SK-N-SH (cell line): ENCODE results near the gene RNF168. TPM values are rescaled to one million over a fixed set of nuclear protein-coding genes. Genes with fewer than 3 reads are reported as not detected.

Experiments used
- CTCF ChIA-PET: fragments of 300-600, 350-600 bp; formaldehyde crosslinking; extraction: SDS; loops from one replicate; lab custom pipeline; 2021; lab: Yijun Ruan, JAX
- POLR2A ChIA-PET: fragments of 350-600 bp; sonication (Branson Sonifier 250); formaldehyde crosslinking; extraction: SDS; loops from one replicate; lab custom pipeline; 2020; ENCODE audit warnings: antibody characterized with exemption, inconsistent platforms; lab: Yijun Ruan, JAX
- DNase-seq: peaks from one replicate; pipeline ENCODE4 v3.0.0; 2012
- H2AFZ ChIP-seq: fragments of 200-600 bp; sonication (generic); 2 replicates; pipeline ENCODE4 v1.8.1; 2016; ENCODE audit warnings: antibody characterized with exemption, mild to moderate bottlenecking, low read depth
- H3F3A ChIP-seq: fragments of 200-600 bp; sonication (generic); replicated peaks from 2 replicates; pipeline ENCODE3; 2016; ENCODE audit warnings: antibody characterized with exemption, mild to moderate bottlenecking; ENCODE audit not compliant: insufficient read depth
- H3K27ac ChIP-seq, 2 experiments: fragments of 200-500 bp in 1 of 2; fragments of 200-600 bp in 1 of 2; sonication (Bioruptor generic) in 1 of 2; sonication (generic), shearing (Covaris generic) in 1 of 2; 2 replicates each; pipeline versions ENCODE4 v1.5.1 to v1.6.1; 2014 to 2016; ENCODE audit warnings: low read depth in 2 of 2, inconsistent platforms in 1 of 2, low read length in 1 of 2, mild to moderate bottlenecking in 1 of 2, mixed read lengths in 1 of 2
- H3K27me3 ChIP-seq: fragments of 200-600 bp; sonication (generic), shearing (Covaris generic); 2 replicates; pipeline ENCODE4 v1.6.1; 2016; ENCODE audit warnings: mixed run types; ENCODE audit not compliant: insufficient read depth
- H3K36me3 ChIP-seq, 2 experiments: fragments of 200-500 bp in 1 of 2; fragments of 200-600 bp in 1 of 2; sonication (Bioruptor generic) in 1 of 2; sonication (generic) in 1 of 2; replicated peaks in 1 of 2; 2 replicates each; pipeline versions ENCODE3 to v1.5.1; 2014 to 2016; ENCODE audit warnings: low read length in 1 of 2, mild to moderate bottlenecking in 1 of 2; ENCODE audit not compliant: insufficient read depth in 2 of 2, control insufficient read depth in 1 of 2
- H3K4me1 ChIP-seq, 2 experiments: fragments of 200-500 bp in 1 of 2; fragments of 200-600 bp in 1 of 2; sonication (Bioruptor generic) in 1 of 2; sonication (generic), shearing (Covaris generic) in 1 of 2; 2 replicates each; pipeline versions ENCODE4 v1.5.1 to v1.6.1; 2014 to 2016; ENCODE audit warnings: low read depth in 1 of 2, low read length in 1 of 2, mixed run types in 1 of 2; ENCODE audit not compliant: insufficient read depth in 2 of 2, control insufficient read depth in 1 of 2
- H3K4me2 ChIP-seq: fragments of 200-600 bp; sonication (generic), shearing (Covaris generic); 2 replicates; pipeline ENCODE4 v1.6.1; 2017; ENCODE audit warnings: mixed run types
- H3K4me3 ChIP-seq, 2 experiments: fragments of 200-500 bp in 1 of 2; fragments of 200-600 bp in 1 of 2; sonication (Bioruptor generic) in 1 of 2; sonication (generic), shearing (Covaris generic) in 1 of 2; 2 replicates each; pipeline versions ENCODE4 v1.5.1 to v1.8.1; 2014 to 2016; ENCODE audit warnings: low read depth in 2 of 2, inconsistent platforms in 1 of 2, low read length in 1 of 2, mild to moderate bottlenecking in 1 of 2, mixed read lengths in 1 of 2, moderate library complexity in 1 of 2
- H3K79me2 ChIP-seq: fragments of 200-600 bp; sonication (generic); 2 replicates; pipeline ENCODE4 v1.8.1; 2017; ENCODE audit warnings: mild to moderate bottlenecking; ENCODE audit not compliant: insufficient read depth
- H3K9ac ChIP-seq: fragments of 200-600 bp; sonication (generic); 2 replicates; pipeline ENCODE4 v1.6.1; 2017; ENCODE audit warnings: mixed run types
- H3K9me2 ChIP-seq: fragments of 200-600 bp; sonication (generic); 2 replicates; pipeline ENCODE4 v1.6.1; 2017; ENCODE audit warnings: mixed run types
- H3K9me3 ChIP-seq: fragments of 200-600 bp; sonication (generic); 2 replicates; pipeline ENCODE4 v1.6.1; 2017; ENCODE audit warnings: mixed run types, mild to moderate bottlenecking, moderate library complexity
- H4K20me1 ChIP-seq: fragments of 200-600 bp; sonication (generic); 2 replicates; pipeline ENCODE4 v1.6.1; 2017; ENCODE audit warnings: mild to moderate bottlenecking, mixed run types; ENCODE audit not compliant: insufficient read depth
- CHD2 ChIP-seq: fragments of 150-350 bp; IDR thresholded peaks from 2 replicates; pipeline ENCODE4 v1.6.1; 2018; ENCODE audit warnings: low read length; ENCODE audit not compliant: partially characterized antibody
- FOSL2 ChIP-seq: IDR thresholded peaks from 2 replicates; pipeline ENCODE4 v1.4.0; 2012; ENCODE audit warnings: low read depth, mild to moderate bottlenecking, moderate library complexity, borderline replicate concordance
- GABPA ChIP-seq: IDR thresholded peaks from 2 replicates; pipeline ENCODE4 v1.4.0; 2012; ENCODE audit warnings: low read depth, mild to moderate bottlenecking
- MXI1 ChIP-seq: IDR thresholded peaks from 2 replicates; pipeline ENCODE4 v1.6.1; 2012; ENCODE audit warnings: mild to moderate bottlenecking, low read depth, low read length, improper control_type of control experiment
- NFIC ChIP-seq: IDR thresholded peaks from 2 replicates; pipeline ENCODE4 v1.4.0; 2012; ENCODE audit warnings: borderline replicate concordance
- POLR2AphosphoS5 ChIP-seq: IDR thresholded peaks from 2 replicates; pipeline ENCODE4 v1.6.1; 2012; ENCODE audit warnings: low read depth, low read length
- RAD21 ChIP-seq: IDR thresholded peaks from 2 replicates; pipeline ENCODE4 v1.6.1; 2012; ENCODE audit warnings: mild to moderate bottlenecking, low read length
- WGBS: methylation state at CpG from one replicate; pipeline ENCODE4 v1.1.6; 2017; ENCODE audit warnings: low lambda C conversion rate; 5-methylcytosine and 5-hydroxymethylcytosine counted together
- polyA plus RNA-seq, 3 experiments: library from polyadenylated mRNA; depleted of rRNA; stranded (reverse); fragments of >200 nt; gene quantifications; 2 replicates each; pipeline ENCODE4 v1.2.3, GENCODE V29; 2012
- TF ChIP-seq, protein P1 (sequence below): fragments of 200-600 bp; sonication (generic); IDR thresholded peaks from 2 replicates; pipeline ENCODE4 v1.6.1; 2017; ENCODE audit warnings: antibody characterized with exemption, mild to moderate bottlenecking, moderate library complexity
- TF ChIP-seq, protein P2 (sequence below): IDR thresholded peaks from 2 replicates; pipeline ENCODE4; 2012
- TF ChIP-seq, protein P3 (sequence below): IDR thresholded peaks from 2 replicates; pipeline ENCODE4 v1.4.0; 2012; ENCODE audit warnings: low read depth
- TF ChIP-seq, protein P4 (sequence below): fragments of 150-350 bp; IDR thresholded peaks from 2 replicates; pipeline ENCODE4 v1.6.1; 2017; ENCODE audit warnings: antibody characterized with exemption, low read length, low read depth, borderline replicate concordance
- TF ChIP-seq, protein P5 (sequence below): IDR thresholded peaks from 2 replicates; pipeline ENCODE4 v1.4.0; 2012; ENCODE audit warnings: low read depth, borderline replicate concordance

The RNF168 gene
- polyA plus RNA-seq, 1 of the 3 experiments (the other 2 are of a cell fraction), result 1.9 TPM

DNA sequence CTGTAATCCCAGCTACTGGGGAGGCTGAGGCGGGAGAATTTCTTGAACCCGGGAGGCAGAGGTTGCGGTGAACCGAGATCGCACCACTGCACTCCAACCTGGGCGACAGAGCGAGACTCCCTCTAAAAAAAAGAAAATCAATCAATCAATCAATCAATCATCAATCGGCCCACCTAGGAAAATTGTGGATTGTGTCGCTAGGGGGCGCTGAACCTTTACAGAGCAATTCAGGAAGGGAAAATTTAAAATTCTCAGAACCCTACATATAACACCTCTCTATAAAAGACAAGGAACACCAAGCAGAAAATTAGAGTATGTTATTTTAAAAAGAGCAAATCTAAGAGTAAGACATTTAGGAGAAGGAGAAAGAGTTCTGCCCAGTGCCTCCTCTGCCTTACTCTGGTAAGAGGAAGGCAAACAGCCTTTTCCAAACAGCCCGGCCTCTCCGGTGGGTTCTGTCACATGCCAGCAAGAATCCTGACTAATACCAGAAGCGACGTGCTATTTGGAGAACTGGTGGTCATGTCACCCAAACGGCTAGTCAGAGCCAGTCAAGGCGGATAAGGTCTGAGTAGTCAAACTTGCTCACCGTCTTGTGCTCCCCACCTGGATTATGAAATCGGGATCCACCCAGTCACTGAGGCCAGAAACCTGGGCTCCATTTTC lies 33.9 kb upstream of the RNF168 start:
- Histone ChIP-seq H3K9me2 (no peaks in the 10 kb centered on the region), H3K36me3 (no peaks in the 10 kb centered on the region), H3K4me3 (no peak overlapping the region; a peak in 1 of 4 replicates), H3K4me1 (no peaks in the 10 kb centered on the region), H3F3A (peaks cover 6% of the 10 kb centered on the region), H4K20me1 (no peaks in the 10 kb centered on the region), H2AFZ (no peak overlapping the region), H3K9me3 (no peaks in the 10 kb centered on the region), H3K27me3 (no peaks in the 10 kb centered on the region), H3K79me2 (no peaks in the 10 kb centered on the region), H3K27ac (no peak overlapping the region), H3K4me2 (no peak overlapping the region), H3K9ac (no peak overlapping the region)
- CTCF ChIA-PET, result interaction anchor here (0.6 to 2.8 kb wide), 11 partner anchors 8 to 432 kb away, joined by 3 to 12 read pairs (median 3); no protein-coding TSS in a partner anchor
- 33% methylated on average over 18 of the region's 18 CpGs for WGBS
- TF ChIP-seq FOSL2, result no peak
- TF ChIP-seq, protein P1, sequence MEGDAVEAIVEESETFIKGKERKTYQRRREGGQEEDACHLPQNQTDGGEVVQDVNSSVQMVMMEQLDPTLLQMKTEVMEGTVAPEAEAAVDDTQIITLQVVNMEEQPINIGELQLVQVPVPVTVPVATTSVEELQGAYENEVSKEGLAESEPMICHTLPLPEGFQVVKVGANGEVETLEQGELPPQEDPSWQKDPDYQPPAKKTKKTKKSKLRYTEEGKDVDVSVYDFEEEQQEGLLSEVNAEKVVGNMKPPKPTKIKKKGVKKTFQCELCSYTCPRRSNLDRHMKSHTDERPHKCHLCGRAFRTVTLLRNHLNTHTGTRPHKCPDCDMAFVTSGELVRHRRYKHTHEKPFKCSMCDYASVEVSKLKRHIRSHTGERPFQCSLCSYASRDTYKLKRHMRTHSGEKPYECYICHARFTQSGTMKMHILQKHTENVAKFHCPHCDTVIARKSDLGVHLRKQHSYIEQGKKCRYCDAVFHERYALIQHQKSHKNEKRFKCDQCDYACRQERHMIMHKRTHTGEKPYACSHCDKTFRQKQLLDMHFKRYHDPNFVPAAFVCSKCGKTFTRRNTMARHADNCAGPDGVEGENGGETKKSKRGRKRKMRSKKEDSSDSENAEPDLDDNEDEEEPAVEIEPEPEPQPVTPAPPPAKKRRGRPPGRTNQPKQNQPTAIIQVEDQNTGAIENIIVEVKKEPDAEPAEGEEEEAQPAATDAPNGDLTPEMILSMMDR, result peak; percentile 78
- TF ChIP-seq, protein P2, sequence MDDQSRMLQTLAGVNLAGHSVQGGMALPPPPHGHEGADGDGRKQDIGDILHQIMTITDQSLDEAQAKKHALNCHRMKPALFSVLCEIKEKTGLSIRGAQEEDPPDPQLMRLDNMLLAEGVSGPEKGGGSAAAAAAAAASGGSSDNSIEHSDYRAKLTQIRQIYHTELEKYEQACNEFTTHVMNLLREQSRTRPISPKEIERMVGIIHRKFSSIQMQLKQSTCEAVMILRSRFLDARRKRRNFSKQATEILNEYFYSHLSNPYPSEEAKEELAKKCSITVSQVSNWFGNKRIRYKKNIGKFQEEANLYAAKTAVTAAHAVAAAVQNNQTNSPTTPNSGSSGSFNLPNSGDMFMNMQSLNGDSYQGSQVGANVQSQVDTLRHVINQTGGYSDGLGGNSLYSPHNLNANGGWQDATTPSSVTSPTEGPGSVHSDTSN, result peak; percentile 65
- peak; percentile 61 for TF ChIP-seq RAD21
- TF ChIP-seq, protein P3, sequence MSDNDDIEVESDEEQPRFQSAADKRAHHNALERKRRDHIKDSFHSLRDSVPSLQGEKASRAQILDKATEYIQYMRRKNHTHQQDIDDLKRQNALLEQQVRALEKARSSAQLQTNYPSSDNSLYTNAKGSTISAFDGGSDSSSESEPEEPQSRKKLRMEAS, result no peak
- TF ChIP-seq CHD2, result no peak
- no peak for TF ChIP-seq GABPA
- TF ChIP-seq NFIC, result no peak
- TF ChIP-seq, protein P4, sequence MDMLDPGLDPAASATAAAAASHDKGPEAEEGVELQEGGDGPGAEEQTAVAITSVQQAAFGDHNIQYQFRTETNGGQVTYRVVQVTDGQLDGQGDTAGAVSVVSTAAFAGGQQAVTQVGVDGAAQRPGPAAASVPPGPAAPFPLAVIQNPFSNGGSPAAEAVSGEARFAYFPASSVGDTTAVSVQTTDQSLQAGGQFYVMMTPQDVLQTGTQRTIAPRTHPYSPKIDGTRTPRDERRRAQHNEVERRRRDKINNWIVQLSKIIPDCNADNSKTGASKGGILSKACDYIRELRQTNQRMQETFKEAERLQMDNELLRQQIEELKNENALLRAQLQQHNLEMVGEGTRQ, result no peak
- POLR2A ChIA-PET, result no interaction called here
- DNase-seq, result peak; percentile 56

DNA sequence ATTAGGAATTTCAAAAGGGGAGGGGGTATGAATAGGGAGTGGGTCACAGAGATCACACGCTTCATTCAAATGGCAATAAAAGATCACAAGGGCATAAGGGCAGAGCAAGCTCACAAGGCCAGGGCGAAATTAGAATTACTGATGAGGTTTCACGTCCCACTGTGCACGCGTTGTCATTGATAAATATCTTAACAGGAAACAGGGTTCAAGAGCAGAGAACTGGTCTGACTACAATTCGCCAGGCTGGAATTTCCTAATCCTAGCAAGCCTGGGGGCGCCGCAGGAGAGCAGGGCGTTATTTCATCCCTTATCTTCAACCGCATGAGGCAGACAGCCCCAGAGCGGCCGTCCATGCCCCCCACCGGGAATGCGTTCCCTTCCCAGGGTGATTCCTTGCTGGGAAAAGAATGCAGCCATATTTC lies 29.7 kb upstream of the RNF168 start:
- no peak overlapping the region for H3K9ac ChIP-seq
- TF ChIP-seq POLR2AphosphoS5, result no peak
- TF ChIP-seq, protein P1, result no peak
- TF ChIP-seq MXI1, result no peak
- no peak for TF ChIP-seq GABPA
- no peak for TF ChIP-seq NFIC
- TF ChIP-seq, protein P5, sequence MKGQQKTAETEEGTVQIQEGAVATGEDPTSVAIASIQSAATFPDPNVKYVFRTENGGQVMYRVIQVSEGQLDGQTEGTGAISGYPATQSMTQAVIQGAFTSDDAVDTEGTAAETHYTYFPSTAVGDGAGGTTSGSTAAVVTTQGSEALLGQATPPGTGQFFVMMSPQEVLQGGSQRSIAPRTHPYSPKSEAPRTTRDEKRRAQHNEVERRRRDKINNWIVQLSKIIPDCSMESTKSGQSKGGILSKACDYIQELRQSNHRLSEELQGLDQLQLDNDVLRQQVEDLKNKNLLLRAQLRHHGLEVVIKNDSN, result no peak
- TF ChIP-seq, all 33 proteins: peak for 0
- Histone ChIP-seq H3K4me2 (no peak overlapping the region), H3K36me3 (no peaks in the 10 kb centered on the region), H3F3A (peaks cover 11% of the 10 kb centered on the region), H3K4me3 (no peak overlapping the region), H3K9me2 (no peaks in the 10 kb centered on the region), H3K79me2 (no peaks in the 10 kb centered on the region), H3K27me3 (no peaks in the 10 kb centered on the region), H2AFZ (no peak overlapping the region), H3K9me3 (0 out of 2 replicates have a peak, but pooled peaks cover 5% of the 10 kb centered on the region), H3K4me1 (no peaks in the 10 kb centered on the region; a peak in 1 of 4 replicates), H4K20me1 (no peaks in the 10 kb centered on the region), H3K27ac (no peak overlapping the region)
- ChIA-PET CTCF (no interaction called here), POLR2A (no interaction called here)
- no peak for DNase-seq
- 60% methylated on average over 7 of the region's 14 CpGs for WGBS
